Skeletal muscle tissue (tissue), 4 donors: Measurements from ENCODE around the gene ENTPD5. TPM values are rescaled to one million over a fixed set of nuclear protein-coding genes. Genes with fewer than 3 reads are reported as not detected.
A peak's percentile ranks its signal among the peaks of the same experiment; 100 is the strongest.

Source experiments
- H3K27ac ChIP-seq: one replicate; pipeline ENCODE4 v1.7.0; 2013; ENCODE audit warnings: mild to moderate bottlenecking, low read depth, low read length, inconsistent platforms
- H3K27me3 ChIP-seq, 3 donors: one replicate each; pipeline ENCODE4 v1.7.0; 2013; ENCODE audit warnings: low read length in 3 of 3; ENCODE audit not compliant: control insufficient read depth in 3 of 3, insufficient read depth in 3 of 3
- H3K36me3 ChIP-seq, 3 donors: one replicate each; pipeline ENCODE4 v1.7.0; 2013; ENCODE audit warnings: low read length in 3 of 3; ENCODE audit not compliant: control insufficient read depth in 3 of 3, insufficient read depth in 3 of 3
- H3K4me1 ChIP-seq, 3 donors: one replicate each; pipeline ENCODE4 v1.7.0; 2013; ENCODE audit warnings: low read length in 3 of 3, mild to moderate bottlenecking in 3 of 3; ENCODE audit not compliant: control insufficient read depth in 3 of 3, insufficient read depth in 3 of 3
- H3K4me3 ChIP-seq, 3 donors: one replicate each; pipeline ENCODE4 v1.7.0; 2013; ENCODE audit warnings: low read length in 3 of 3
- H3K9ac ChIP-seq, 3 donors: one replicate each; pipeline ENCODE4 v1.7.0; 2013; ENCODE audit warnings: low read length in 3 of 3, mild to moderate bottlenecking in 3 of 3, moderate library complexity in 2 of 3, low read depth in 1 of 3
- H3K9me3 ChIP-seq, 3 donors: one replicate each; pipeline ENCODE4 v1.7.0; 2013; ENCODE audit warnings: low read length in 3 of 3; ENCODE audit not compliant: control insufficient read depth in 3 of 3
- total RNA-seq: library from RNA; depleted of rRNA; stranded (reverse); fragments of >200 nt; gene quantifications from one replicate; pipeline ENCODE4 v1.2.3, GENCODE V29; 2014
- donor health status: Osteomylitis.

ENTPD5 gene
- 5.2 TPM for total RNA-seq

DNA sequence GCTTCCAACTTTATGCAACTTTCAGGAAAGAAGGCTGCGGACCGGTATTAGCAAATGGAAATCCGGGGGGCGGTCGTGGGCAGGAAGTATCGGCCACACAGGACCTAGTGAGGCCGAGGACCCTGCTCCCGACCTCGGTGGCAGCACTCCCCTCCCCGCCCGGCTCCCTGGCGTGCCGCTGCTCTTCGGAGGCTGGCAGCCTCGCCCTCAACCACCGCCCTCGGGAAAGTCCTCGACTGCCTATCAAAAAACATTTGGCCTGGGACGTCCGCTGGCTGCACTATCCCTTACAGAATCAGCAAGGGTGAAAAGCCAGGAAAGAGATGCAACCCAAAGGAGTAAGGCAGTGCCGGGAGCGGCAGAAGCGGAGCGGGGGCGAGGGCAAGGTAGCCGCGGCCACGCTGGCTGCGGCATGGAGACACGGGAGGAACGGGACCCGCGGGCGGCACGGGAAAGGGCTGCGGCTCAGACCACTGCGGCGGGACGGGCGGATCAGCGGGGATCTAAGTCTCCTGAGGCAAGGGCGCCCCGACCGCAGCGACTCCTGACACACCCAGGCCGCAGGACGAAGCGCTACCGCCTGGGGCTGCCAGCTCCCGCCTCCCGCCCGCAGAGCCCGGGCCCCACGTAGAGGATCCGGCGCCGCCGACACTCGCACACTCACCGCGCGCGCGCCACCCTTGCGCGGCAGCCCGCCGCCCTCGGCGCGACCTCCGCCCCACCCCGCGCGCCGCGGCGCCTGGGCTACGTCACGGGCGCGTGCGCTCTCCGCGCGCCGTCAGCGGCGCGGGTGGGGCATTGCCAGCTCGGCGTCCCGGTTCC, at the start of gene ENTPD5, which contains the start of gene BBOF1:
Gene ENTPD5 (minus strand): TSS at position 703 of the 822 bp plus-strand sequence. CDS start 31,186 bp downstream, outside the sequence.
Gene BBOF1 (plus strand): TSS at position 764 of the 822 bp plus-strand sequence. CDS start 130 bp downstream, outside the sequence.
- Histone ChIP-seq H3K27ac (peak within 1 kb of the TSS; percentile 95), H3K36me3 (peaks cover 2 to 5% (median 3%) of the 10 kb centered on the region in 3 donors), H3K9me3 (no peaks in the 10 kb centered on the region), H3K9ac (peak within 1 kb of the TSS; percentile 96 to 98 (median 97)), H3K27me3 (no peaks in the 10 kb centered on the region), H3K4me1 (peaks cover 11 to 15% (median 11%) of the 10 kb centered on the region in 3 donors), H3K4me3 (peak within 1 kb of the TSS; percentile 90 to 95 (median 90))

DNA sequence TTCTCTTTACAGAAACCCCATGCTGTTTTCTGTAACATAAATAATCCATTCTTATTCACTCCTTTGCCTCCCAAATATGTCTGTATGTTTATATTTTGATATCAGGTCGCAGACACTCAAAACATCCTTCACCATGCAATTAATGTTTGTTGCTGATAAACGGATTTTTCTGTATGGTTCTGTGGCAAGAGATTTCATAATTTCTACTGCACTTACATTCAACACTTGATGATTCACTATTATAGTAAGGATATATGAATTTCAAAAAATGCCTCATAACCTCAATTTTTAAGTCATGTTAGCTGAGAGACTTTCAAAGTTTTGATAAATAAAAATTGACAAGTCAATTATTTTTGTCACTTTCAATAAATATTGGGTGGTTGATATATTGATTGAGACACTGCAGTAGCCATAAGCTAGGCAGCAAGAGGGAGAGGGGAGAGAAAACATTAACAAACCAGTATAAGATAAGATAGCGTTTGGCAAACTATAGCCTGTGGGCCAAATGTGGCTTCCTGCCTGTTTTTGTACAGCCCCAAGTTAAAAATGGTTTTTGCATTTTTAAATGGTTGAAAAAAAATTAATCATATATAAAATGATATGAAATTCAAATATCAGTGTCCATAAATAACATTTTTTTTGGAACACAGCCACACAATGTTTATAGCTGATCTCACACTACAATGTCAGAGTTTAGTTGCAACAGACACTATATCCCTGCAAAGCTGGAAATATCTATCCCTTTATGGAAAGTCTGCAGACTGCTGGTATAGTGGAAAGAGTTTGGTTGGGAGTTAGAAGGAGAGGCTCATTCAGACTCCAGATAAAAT, 46.9 kb upstream of the ENTPD5 start:
- no peak overlapping the region for H3K9ac ChIP-seq
- no peaks in the 10 kb centered on the region for H3K4me1 ChIP-seq
- H3K27ac ChIP-seq = no peak overlapping the region
- H3K36me3 ChIP-seq = peaks cover 17 to 52% (median 45%) of the 10 kb centered on the region in 3 donors
- H3K27me3 ChIP-seq = no peaks in the 10 kb centered on the region
- H3K9me3 ChIP-seq = no peaks in the 10 kb centered on the region
- no peak overlapping the region for H3K4me3 ChIP-seq

- Histone ChIP-seq H3K27ac (no peak overlapping the region), H3K27me3 (no peaks in the 10 kb centered on the region), H3K4me1 (no peaks in the 10 kb centered on the region), H3K9ac (no peak overlapping the region), H3K36me3 (peaks cover 21 to 44% (median 44%) of the 10 kb centered on the region in 3 donors), H3K4me3 (no peak overlapping the region), H3K9me3 (no peaks in the 10 kb centered on the region)
Observed at GRCh38 chr14:74064883-74065282, 45.8 kb upstream of the ENTPD5 start.

DNA sequence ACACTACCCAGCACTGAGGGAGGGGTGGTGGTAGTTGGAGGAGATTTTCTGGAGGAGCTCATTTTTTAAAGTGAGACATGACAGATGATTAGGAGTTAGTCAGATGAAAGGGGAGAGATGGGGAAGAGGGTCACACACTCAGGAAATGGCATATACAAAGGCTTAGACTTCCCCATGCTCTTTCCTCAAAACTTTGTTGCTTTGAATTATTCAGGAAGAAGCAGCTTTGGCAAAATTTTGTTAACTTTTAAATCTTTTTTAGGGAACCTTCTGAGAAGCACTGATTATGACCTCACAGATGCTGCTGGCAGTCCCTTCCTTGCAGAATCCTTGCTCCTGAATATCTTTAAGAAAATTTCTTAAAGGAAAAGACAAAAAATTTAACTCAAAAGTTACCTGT, 45.3 kb upstream of the ENTPD5 start:
- H3K27me3 ChIP-seq = no peaks in the 10 kb centered on the region
- peaks cover 21 to 47% (median 45%) of the 10 kb centered on the region in 3 donors for H3K36me3 ChIP-seq

DNA sequence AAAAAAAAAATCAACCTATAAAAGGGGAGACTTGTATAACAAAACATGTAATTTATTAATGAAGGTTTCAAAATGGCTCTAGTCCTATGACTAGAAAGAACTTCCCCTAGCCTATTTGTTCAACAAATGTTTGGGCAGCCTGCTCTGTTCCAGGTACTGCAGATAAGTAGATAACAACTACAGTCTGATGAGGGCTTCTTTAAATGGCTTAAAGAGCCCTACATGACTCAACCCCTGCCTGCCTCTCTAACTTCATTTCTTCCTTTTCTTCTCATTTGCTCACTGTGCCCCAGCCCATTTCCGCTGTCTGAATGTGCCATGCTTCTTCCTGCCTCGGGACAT, 43.7 kb upstream of the ENTPD5 start:
- Histone ChIP-seq H3K4me1 (no peaks in the 10 kb centered on the region), H3K36me3 (peaks cover 24 to 47% (median 45%) of the 10 kb centered on the region in 3 donors), H3K9ac (no peak overlapping the region), H3K27ac (no peak overlapping the region), H3K4me3 (no peak overlapping the region), H3K27me3 (no peaks in the 10 kb centered on the region), H3K9me3 (no peaks in the 10 kb centered on the region)

More for the DNA sequence above, 45.3 kb upstream of the ENTPD5 start:
- Histone ChIP-seq H3K9me3 (no peaks in the 10 kb centered on the region), H3K27ac (no peak overlapping the region), H3K4me3 (no peak overlapping the region), H3K4me1 (no peaks in the 10 kb centered on the region), H3K9ac (no peak overlapping the region)

DNA sequence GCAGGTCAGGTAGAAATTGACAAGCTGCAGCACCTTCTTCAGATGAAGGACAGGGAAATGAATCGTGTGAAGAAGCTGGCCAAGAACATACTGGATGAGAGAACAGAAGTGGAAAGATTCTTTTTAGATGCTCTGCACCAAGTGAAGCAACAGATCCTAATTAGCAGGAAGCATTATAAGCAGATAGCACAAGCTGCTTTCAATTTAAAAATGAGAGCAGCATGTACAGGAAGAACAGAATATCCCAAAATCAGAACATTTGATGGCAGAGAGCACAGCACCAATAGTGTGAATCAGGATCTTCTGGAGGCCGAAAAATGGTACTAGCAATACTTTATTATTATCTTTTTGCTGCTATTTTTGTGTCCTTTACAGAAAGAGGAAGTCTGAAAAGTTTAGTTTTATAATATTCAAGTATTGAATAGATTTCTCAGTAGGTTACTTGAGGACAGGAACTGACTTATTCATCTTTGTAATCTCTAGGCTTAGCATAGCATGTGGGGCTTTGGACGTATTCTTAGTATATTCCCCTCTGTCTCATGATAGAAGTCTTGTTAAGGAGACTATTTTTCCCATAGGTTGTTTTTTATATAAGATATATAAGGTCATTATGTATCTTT, 30.9 kb upstream of the ENTPD5 start:
- Histone ChIP-seq H3K27ac (no peak overlapping the region), H3K27me3 (no peaks in the 10 kb centered on the region), H3K4me1 (no peaks in the 10 kb centered on the region), H3K9ac (no peak overlapping the region), H3K4me3 (no peak overlapping the region), H3K36me3 (peaks cover 0 to 3% (median 0%) of the 10 kb centered on the region in 3 donors), H3K9me3 (no peaks in the 10 kb centered on the region)

DNA sequence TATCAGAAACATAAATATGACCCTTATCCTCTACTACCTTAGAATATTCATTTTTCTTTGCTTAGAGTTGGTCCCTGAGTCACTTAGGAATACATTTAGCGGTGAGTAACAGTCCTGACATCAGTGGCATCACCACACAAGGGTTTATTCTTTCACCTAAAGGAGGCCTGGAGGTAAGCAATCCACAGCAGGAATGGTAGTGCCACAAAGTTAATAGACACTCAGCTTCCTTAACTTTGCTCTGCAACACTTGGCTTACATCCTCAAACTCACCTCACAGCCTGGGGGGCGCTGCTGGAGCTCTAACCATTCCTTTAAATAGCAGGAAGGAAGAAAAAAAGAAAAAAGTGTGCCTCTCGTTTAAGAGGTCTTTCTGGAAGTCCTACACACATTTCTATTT, 29.2 kb upstream of the ENTPD5 start:
- Histone ChIP-seq H3K9ac (no peak overlapping the region), H3K4me3 (no peak overlapping the region)

DNA sequence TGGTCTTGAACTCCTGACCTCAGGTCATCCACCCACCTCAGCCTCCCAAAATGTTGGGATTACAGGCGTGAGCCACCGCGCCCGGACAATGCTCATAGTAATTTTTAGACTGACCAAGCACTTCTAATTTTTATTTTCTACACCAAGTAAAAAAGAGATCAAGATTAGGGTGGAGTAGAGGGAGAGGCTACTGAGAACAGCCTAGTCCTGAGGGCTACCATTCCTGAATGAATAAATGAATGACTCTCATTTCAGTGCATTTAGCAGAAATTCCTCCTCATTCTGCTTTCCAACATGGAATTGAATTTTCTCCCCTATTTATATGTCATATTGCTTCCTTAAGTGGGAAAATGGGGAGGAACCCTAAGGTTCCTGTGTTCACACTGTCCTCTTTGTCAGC, 26.4 kb upstream of the ENTPD5 start:
- Histone ChIP-seq H3K9ac (no peak overlapping the region), H3K9me3 (no peaks in the 10 kb centered on the region), H3K27me3 (no peaks in the 10 kb centered on the region), H3K4me1 (no peaks in the 10 kb centered on the region), H3K4me3 (no peak overlapping the region), H3K36me3 (peaks cover 0 to 3% (median 0%) of the 10 kb centered on the region in 3 donors), H3K27ac (no peak overlapping the region)

More for the DNA sequence above, 29.2 kb upstream of the ENTPD5 start:
- Histone ChIP-seq H3K27me3 (no peaks in the 10 kb centered on the region), H3K9me3 (no peaks in the 10 kb centered on the region), H3K4me1 (no peaks in the 10 kb centered on the region), H3K36me3 (peaks cover 0 to 3% (median 0%) of the 10 kb centered on the region in 3 donors), H3K27ac (no peak overlapping the region)

- H3K27me3 ChIP-seq = no peaks in the 10 kb centered on the region
- H3K4me3 ChIP-seq = no peak overlapping the region
- no peak overlapping the region for H3K9ac ChIP-seq
- no peaks in the 10 kb centered on the region for H3K9me3 ChIP-seq
- peaks cover 0 to 3% (median 0%) of the 10 kb centered on the region in 3 donors for H3K36me3 ChIP-seq
- H3K27ac ChIP-seq = no peak overlapping the region
- H3K4me1 ChIP-seq = no peaks in the 10 kb centered on the region
Observed at GRCh38 chr14:74042296-74042695, 23.2 kb upstream of the ENTPD5 start.
